NOMO-1 (cell line): ENCODE results near the gene RUVBL2.

Experiments
- DNase-seq, 2 experiments: peaks; one replicate each; lab custom pipeline; 2025; ENCODE audit not compliant: unreplicated experiment in 2 of 2; lab: John Stamatoyannopoulos, UW

Gene RUVBL2

GRCh38 chr19:48987323-48987722 is 6.4 kb upstream of the RUVBL2 start:
- no peak for DNase-seq

- DNase-seq: no peak
Measured at GRCh38 chr19:48988286-48988685, 5.4 kb upstream of the RUVBL2 start.

GRCh38 chr19:48988860-48989259 is 4.8 kb upstream of the RUVBL2 start:
- DNase-seq: no peak

- no peak for DNase-seq
Measured at GRCh38 chr19:48989701-48990291, 3.9 kb upstream of the RUVBL2 start.

- no peak for DNase-seq
Measured at GRCh38 chr19:48990400-48990799, 3.3 kb upstream of the RUVBL2 start.

- no peak for DNase-seq
Measured at GRCh38 chr19:48991011-48991609, 2.6 kb upstream of the RUVBL2 start.

GRCh38 chr19:48991873-48992580 is 1.7 kb upstream of the RUVBL2 start:
- DNase-seq: no peak

- DNase-seq: no peak
Measured at GRCh38 chr19:48992581-48993174, 1.0 kb upstream of the RUVBL2 start.

GRCh38 chr19:48994035-48994386 is 324 bp downstream of the RUVBL2 start:
- peak in 1 of 2 experiments; percentile 21 for DNase-seq

- DNase-seq: no peak
Measured at GRCh38 chr19:48997972-48998371, 4.3 kb downstream of the RUVBL2 start.

- peak; percentile 41 to 60 for DNase-seq
Measured at GRCh38 chr19:48999481-49000325, 6.0 kb downstream of the RUVBL2 start.

GRCh38 chr19:49004133-49004532 is 10.4 kb downstream of the RUVBL2 start:
- DNase-seq: no peak

GRCh38 chr19:49004964-49005614 is 11.4 kb downstream of the RUVBL2 start:
- no peak for DNase-seq

GRCh38 chr19:49006905-49007304 is 13.2 kb downstream of the RUVBL2 start:
- no peak for DNase-seq

- DNase-seq: no peak
Measured at GRCh38 chr19:49009828-49010227, 16.1 kb downstream of the RUVBL2 start.

- no peak for DNase-seq
Measured at GRCh38 chr19:49010453-49010852, 16.8 kb downstream of the RUVBL2 start.

GRCh38 chr19:49011194-49011593 is 17.5 kb downstream of the RUVBL2 start:
- no peak for DNase-seq

- DNase-seq: no peak
Measured at GRCh38 chr19:49014123-49014869, 20.6 kb downstream of the RUVBL2 start.

- DNase-seq: no peak
Measured at GRCh38 chr19:49014870-49015255, 21.2 kb downstream of the RUVBL2 start.
